PC-9 (cell line): ENCODE data around the gene SF3B2. TPM values are rescaled to one million over a fixed set of nuclear protein-coding genes. Genes with fewer than 3 reads are reported as not detected.

Experiments
- BruUV-seq: library from RNA; stranded (reverse); fragments of 400-500 nt; replicated peaks from 2 replicates; lab custom pipeline; 2021; lab: Mats Ljungman, UMichigan
- CTCF ChIA-PET: fragments of 300-600 bp; sonication (Branson Sonifier 250); formaldehyde crosslinking; loops from one replicate; lab custom pipeline; 2022; ENCODE audit warnings: antibody characterized with exemption; lab: Charles Lee
- POLR2A ChIA-PET: fragments of 300-600 bp; sonication (Branson Sonifier 250); formaldehyde crosslinking; loops from one replicate; lab custom pipeline; 2022; ENCODE audit warnings: antibody characterized with exemption; ENCODE audit not compliant: unreplicated experiment; lab: Charles Lee
- DNase-seq, 2 experiments: peaks; one replicate each; pipeline versions ENCODE4 v3.0.0 to v3.0.0-alpha.2; 2015 to 2022; ENCODE audit warnings: mixed read lengths in 1 of 2
- H2AFZ ChIP-seq: fragments of 200-600 bp; sonication (generic); 2 replicates; pipeline ENCODE4 v1.8.1; 2017; ENCODE audit warnings: antibody characterized with exemption
- H3F3A ChIP-seq: fragments of 200-600 bp; sonication (generic); 2 replicates; pipeline ENCODE4 v1.8.1; 2017; ENCODE audit warnings: antibody characterized with exemption, mild to moderate bottlenecking, low read depth; ENCODE audit not compliant: insufficient read depth
- H3K27ac ChIP-seq: fragments of 200-600 bp; sonication (generic); 2 replicates; pipeline ENCODE4 v1.6.1; 2016; ENCODE audit warnings: mixed run types
- H3K27me3 ChIP-seq: fragments of 200-600 bp; sonication (generic); 2 replicates; pipeline ENCODE4 v1.6.1; 2016; ENCODE audit warnings: low read depth, mixed run types; ENCODE audit not compliant: insufficient read depth
- H3K36me3 ChIP-seq: fragments of 200-600 bp; sonication (generic); 2 replicates; pipeline ENCODE4 v1.6.1; 2016; ENCODE audit warnings: low read depth, mixed run types
- H3K4me1 ChIP-seq: fragments of 200-600 bp; sonication (generic); replicated peaks from 2 replicates; pipeline ENCODE4 v1.6.1; 2016; ENCODE audit warnings: mixed run types; ENCODE audit not compliant: insufficient read depth
- H3K4me2 ChIP-seq: fragments of 200-600 bp; sonication (generic); 2 replicates; pipeline ENCODE4 v1.6.1; 2017; ENCODE audit warnings: mixed run types
- H3K4me3 ChIP-seq: fragments of 200-600 bp; sonication (generic); 2 replicates; pipeline ENCODE4 v1.6.1; 2016; ENCODE audit warnings: mixed run types
- H3K79me2 ChIP-seq: fragments of 200-600 bp; sonication (generic); 2 replicates; pipeline ENCODE4 v1.6.1; 2017; ENCODE audit warnings: low read depth, mixed run types
- H3K9me2 ChIP-seq: fragments of 200-600 bp; sonication (generic); 2 replicates; pipeline ENCODE4 v1.8.1; 2017; ENCODE audit warnings: mild to moderate bottlenecking; ENCODE audit not compliant: insufficient read depth
- H3K9me3 ChIP-seq: fragments of 200-600 bp; sonication (generic); 2 replicates; pipeline ENCODE4 v1.8.1; 2016; ENCODE audit warnings: low read depth; ENCODE audit not compliant: insufficient read depth
- H4K20me1 ChIP-seq: fragments of 200-600 bp; sonication (generic); 2 replicates; pipeline ENCODE4 v1.8.1; 2017; ENCODE audit not compliant: insufficient read depth
- CTCF ChIP-seq: fragments of 200-600 bp; sonication (generic); conservative IDR thresholded peaks from 2 replicates; pipeline ENCODE4 v1.6.1; 2017; ENCODE audit warnings: mixed run types, antibody characterized with exemption, mild to moderate bottlenecking, moderate library complexity
- EZH2 ChIP-seq: fragments of 200-600 bp; sonication (generic); IDR thresholded peaks from 2 replicates; pipeline ENCODE4 v1.8.0; 2017; ENCODE audit warnings: antibody characterized with exemption, low read depth
- intact Hi-C: fragments of 100-400 bp; cut with micrococcal nuclease; formaldehyde crosslinking; loops from one replicate; pipeline ENCODE4 v1.10.0; 2022; ENCODE audit not compliant: unreplicated experiment
- total RNA-seq: library from RNA; stranded (reverse); gene quantifications from 2 replicates; pipeline ENCODE4 v1.2.3, GENCODE V29; 2021

The SF3B2 gene
- total RNA-seq, 1 experiment from 2014 or later: 224 TPM

DNA sequence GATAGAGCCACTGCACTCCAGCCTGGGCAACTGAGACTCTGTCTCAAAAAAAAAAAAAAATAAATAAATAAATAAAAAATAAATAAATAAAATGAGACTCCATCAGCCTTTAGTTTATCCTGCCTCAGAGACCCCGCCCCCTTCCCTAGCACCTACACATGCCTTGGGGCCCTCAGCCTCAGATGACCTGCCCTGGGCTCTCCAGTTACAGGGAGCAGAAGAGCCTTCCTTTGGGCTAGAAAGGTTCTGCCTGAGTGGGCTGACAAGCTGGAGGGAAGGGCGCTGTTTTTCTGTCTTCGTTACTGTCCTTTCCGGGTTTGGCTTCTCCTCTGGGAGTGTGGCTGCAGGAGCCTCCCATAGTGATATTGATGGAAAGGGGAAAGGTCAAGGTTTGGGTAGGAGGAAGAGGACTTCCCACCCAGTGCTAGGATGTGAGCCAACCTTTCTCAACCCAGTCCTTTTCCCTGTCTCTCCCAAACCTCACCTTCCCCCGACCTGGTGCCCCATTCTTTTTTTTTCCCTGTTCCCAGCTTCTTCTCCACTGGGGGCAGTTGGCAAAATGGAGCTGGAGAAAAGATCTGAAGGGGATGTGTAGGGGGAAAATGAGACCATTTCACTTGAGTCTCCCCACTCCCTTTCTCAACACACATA lies 1.5 kb upstream of the SF3B2 start:
- Histone ChIP-seq H3F3A (peaks cover 27% of the 10 kb centered on the region), H3K27ac (peak overlapping the region; percentile 75), H4K20me1 (peaks cover 11% of the 10 kb centered on the region; the same call in 1 of the 2 replicates), H3K9me3 (no peaks in the 10 kb centered on the region), H3K4me3 (peak overlapping the region; percentile 99; the same call in 1 of the 2 replicates), H3K36me3 (peaks cover 16% of the 10 kb centered on the region), H3K27me3 (no peaks in the 10 kb centered on the region), H3K4me2 (peak overlapping the region; percentile 96), H2AFZ (peak overlapping the region; percentile 97), H3K9me2 (no peaks in the 10 kb centered on the region), H3K79me2 (peaks cover 36% of the 10 kb centered on the region), H3K4me1 (peaks cover 20% of the 10 kb centered on the region)
- intact Hi-C loops: loop anchor here (5.0 kb wide), 1 partner anchor 478 kb away; the partner anchor contains the start of genes FAM89B and ZNRD2
- ChIA-PET POLR2A (interaction anchor here (0.7 kb wide), 2 partner anchors 338 to 759 kb away, joined by 5 read pairs; no protein-coding TSS in a partner anchor), CTCF (interaction anchor here (0.6 kb wide), 5 partner anchors 12 to 369 kb away, joined by 3 to 9 read pairs (median 4); partner anchors contain the start of gene FIBP)
- no peak for DNase-seq
- BruUV-seq: no TSS peak
- TF ChIP-seq EZH2: no peak
- TF ChIP-seq CTCF: no peak

DNA sequence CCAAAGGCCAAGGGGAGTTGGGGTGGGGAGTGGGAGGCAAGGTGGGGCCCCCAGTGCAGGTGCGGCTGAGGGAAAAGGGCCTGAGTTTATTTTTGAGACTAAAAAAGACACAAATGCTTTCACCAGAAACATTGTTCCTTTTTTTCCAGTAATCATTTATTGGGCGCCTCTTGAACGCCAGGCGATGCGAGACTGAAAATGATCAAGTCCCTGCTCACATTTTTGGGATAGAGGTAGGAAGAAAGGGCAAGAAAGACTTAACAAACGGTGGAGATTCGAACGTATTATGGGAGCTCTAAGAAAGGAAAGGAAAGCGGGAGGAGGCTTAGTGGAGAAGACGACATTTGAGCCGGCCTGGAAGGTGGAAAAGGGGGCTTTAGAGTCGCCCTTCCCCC lies 796 bp upstream of the SF3B2 start:
- TSS peak; percentile 99 for BruUV-seq
- POLR2A ChIA-PET: interaction anchor here (0.6 to 0.7 kb wide), 6 partner anchors 14 to 338 kb away, joined by 4 to 11 read pairs (median 6); partner anchors contain the start of gene CATSPER1

More for the DNA sequence above, 796 bp upstream of the SF3B2 start:
- TF ChIP-seq EZH2 (no peak), CTCF (no peak)
- peaks cover 11% of the 10 kb centered on the region; the same call in 1 of the 2 replicates for H4K20me1 ChIP-seq
- CTCF ChIA-PET: interaction anchor here (0.6 kb wide), 3 partner anchors 29 to 163 kb away, joined by 3 to 9 read pairs (median 4); partner anchors contain the start of gene FIBP
- H3K9me3 ChIP-seq: no peaks in the 10 kb centered on the region
- H3K4me3 ChIP-seq: peak overlapping the region; percentile 99
- peaks cover 20% of the 10 kb centered on the region for H3K4me1 ChIP-seq
- H3K36me3 ChIP-seq: peaks cover 22% of the 10 kb centered on the region
- H3K27me3 ChIP-seq: no peaks in the 10 kb centered on the region
- peak overlapping the region; percentile 97 for H2AFZ ChIP-seq
- intact Hi-C loops: loop anchor here (5.0 kb wide), 1 partner anchor 479 kb away; the partner anchor contains the start of genes FAM89B and ZNRD2
- peak overlapping the region; percentile 75 for H3K27ac ChIP-seq
- H3F3A ChIP-seq: peaks cover 28% of the 10 kb centered on the region
- no peak for DNase-seq
- H3K4me2 ChIP-seq: peak overlapping the region; percentile 96
- peaks cover 38% of the 10 kb centered on the region for H3K79me2 ChIP-seq
- H3K9me2 ChIP-seq: no peaks in the 10 kb centered on the region
